D721Med (cell line): ENCODE data around the gene DZIP3.
"Not testable (repeated sequence)": the region's sequence is repeated elsewhere in the genome, so short reads cannot be mapped to it uniquely, and the experiment has no call there.

Experiments
- DNase-seq: peaks from one replicate; pipeline ENCODE4 v3.0.0; 2011; ENCODE audit warnings: low spot score; ENCODE audit not compliant: insufficient read length
- FAIRE-seq: peaks from 2 replicates; lab custom pipeline; 2011; peaks lifted over from hg19 to GRCh38; lab: Jason Lieb, UNC
- TF ChIP-seq, protein P1 (sequence below): IDR thresholded peaks from 2 replicates; pipeline ENCODE4 v1.5.1; 2012; ENCODE audit warnings: mild to moderate bottlenecking, control low read depth; ENCODE audit not compliant: insufficient read depth; ENCODE audit errors: missing control alignments

Gene DZIP3

DNA sequence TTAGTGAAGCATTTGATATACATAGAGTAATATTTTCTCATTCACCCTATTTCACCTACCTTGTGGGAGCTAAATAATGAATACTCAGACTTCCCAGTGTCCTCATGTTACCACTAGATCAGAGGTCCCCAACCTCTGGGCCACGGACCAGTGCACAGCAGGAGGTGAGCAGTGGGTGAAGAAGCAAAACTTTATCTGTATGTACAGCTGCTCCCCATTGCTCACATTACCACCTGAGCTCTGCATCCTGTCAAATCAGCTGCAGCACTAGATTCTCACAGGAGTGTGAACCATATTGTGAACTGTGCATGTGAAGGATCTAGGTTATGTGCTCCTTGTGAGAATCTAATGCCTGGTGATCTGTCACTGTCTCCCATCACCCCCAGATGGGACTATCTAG lies 88.3 kb downstream of the DZIP3 start:
- TF ChIP-seq, protein P1, sequence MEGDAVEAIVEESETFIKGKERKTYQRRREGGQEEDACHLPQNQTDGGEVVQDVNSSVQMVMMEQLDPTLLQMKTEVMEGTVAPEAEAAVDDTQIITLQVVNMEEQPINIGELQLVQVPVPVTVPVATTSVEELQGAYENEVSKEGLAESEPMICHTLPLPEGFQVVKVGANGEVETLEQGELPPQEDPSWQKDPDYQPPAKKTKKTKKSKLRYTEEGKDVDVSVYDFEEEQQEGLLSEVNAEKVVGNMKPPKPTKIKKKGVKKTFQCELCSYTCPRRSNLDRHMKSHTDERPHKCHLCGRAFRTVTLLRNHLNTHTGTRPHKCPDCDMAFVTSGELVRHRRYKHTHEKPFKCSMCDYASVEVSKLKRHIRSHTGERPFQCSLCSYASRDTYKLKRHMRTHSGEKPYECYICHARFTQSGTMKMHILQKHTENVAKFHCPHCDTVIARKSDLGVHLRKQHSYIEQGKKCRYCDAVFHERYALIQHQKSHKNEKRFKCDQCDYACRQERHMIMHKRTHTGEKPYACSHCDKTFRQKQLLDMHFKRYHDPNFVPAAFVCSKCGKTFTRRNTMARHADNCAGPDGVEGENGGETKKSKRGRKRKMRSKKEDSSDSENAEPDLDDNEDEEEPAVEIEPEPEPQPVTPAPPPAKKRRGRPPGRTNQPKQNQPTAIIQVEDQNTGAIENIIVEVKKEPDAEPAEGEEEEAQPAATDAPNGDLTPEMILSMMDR: no peak
- no peak for FAIRE-seq
- no peak for DNase-seq

DNA sequence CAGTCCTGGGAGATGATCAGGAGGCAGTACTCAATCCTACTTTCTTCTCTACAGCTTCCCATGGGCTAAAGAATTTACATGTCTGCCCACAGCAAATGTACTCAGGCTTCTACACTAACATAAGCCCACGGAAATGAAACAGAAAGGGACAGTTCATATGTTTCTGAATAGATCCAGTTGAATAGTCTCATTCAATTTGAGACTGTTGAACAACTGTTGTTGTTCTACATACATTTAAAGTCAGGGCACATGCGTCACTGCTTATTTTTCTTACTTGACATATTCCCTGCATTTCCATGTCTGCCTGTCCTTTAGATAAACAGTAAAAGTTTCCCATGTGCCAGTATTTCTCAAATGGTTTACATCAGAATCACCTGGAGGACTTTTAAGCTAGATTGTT lies 102.8 kb downstream of the DZIP3 start:
- FAIRE-seq, DNase-seq: not testable (repeated sequence)

DNA sequence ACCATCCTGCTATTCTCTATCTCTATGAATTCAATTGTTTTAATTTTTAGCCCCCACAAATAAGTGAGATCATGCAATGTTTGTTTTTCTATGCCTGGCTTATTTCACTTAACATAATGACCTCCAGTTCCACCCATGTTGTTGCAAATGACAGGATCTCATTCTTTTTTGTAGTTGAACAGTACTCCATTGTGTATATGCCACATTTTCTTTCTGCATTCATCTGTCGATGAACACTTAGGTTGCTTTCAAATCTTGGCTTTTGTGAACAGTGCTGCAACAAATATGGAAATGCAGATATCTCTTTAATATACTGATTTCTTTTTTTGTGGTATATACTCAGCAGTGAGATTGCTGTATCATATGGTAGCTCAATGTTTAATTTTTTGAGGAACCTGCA lies 108.9 kb downstream of the DZIP3 start:
- FAIRE-seq: no peak
- no peak for DNase-seq
- TF ChIP-seq, protein P1: no peak

DNA sequence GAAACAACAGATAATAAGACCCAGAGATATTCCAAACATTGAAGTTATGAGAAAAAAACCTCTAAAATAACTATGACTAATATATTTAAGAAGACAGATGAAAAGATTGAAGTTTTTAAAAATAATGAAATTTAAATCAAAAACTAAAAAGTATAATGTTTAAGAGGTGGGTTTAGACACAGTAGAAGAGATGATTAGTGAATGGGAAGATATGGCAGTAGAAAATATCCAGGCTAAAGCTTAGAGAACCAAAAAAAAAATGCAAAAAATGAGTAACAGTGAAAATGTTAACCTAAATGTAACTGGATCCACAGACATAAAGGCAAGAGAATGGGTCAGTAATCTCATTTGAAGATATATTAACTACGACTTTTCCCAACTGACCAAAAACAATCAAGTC lies 115.5 kb downstream of the DZIP3 start:
- FAIRE-seq (no peak), DNase-seq (no peak)
- TF ChIP-seq, protein P1: no peak

DNA sequence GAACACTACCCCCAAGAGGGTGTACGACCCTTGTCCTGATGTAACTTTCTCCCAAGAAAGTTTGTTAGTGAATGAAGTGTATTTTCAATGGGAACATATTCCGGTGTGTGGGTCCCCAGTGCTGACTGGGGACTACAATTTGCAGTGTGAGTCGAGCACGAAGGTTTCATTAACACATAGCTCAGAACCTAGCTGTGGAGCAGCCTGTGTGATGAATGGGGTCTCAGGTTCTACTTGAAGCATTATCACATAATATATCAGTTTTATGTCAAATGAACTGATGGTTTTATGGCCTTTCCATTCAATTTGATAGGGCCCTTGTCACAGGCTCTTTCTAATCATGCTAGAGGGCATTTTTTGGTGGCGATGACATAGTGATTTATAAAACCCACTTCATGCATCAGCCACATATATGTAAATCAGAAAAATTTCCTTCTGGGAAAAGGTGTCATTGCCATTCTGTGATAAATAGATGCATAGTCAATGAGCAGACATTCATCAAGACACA lies 123.5 kb downstream of the DZIP3 start:
- TF ChIP-seq, protein P1: no peak
- DNase-seq: no peak
- no peak for FAIRE-seq

DNA sequence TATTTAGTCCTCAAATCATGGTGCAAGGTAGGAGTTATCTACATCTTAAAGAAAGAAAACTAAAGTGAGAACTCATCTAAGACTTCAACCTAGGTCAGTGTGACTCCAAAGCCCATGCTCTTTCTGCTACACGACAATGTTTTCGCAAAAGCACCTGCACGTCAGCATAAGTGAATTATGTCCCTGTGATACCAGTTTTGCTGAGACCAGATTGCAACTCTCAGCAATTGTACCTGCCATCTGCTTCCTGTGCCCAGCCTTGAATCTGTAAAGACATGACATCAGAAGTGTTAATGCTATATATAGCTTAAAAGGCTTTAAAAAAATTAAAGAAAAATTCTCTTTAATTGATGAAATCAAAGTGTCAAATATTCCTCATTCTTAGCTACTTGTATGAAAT lies 124.3 kb downstream of the DZIP3 start:
- DNase-seq: no peak
- FAIRE-seq: no peak
- TF ChIP-seq, protein P1: no peak

DNA sequence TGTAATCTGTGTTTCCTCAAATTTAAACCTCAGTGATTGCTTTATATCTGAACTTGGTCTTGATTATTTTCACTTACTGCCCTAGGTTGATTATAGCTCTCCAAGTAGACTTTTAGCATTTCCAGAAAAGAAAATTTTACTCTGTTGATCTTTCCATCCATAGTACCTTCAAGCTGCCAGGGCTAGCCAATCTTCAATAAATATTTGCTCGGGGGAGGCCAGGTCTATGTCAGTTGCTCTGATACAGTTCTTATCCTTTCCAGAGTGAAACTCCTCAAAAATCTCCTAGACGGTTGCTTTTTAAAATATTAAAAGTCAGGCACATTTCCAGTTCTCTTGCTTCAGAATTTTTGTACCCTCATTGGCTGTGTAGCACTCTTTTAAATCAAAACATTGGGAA lies 128.9 kb downstream of the DZIP3 start:
- FAIRE-seq (no peak), DNase-seq (no peak)
- TF ChIP-seq, protein P1: no peak

DNA sequence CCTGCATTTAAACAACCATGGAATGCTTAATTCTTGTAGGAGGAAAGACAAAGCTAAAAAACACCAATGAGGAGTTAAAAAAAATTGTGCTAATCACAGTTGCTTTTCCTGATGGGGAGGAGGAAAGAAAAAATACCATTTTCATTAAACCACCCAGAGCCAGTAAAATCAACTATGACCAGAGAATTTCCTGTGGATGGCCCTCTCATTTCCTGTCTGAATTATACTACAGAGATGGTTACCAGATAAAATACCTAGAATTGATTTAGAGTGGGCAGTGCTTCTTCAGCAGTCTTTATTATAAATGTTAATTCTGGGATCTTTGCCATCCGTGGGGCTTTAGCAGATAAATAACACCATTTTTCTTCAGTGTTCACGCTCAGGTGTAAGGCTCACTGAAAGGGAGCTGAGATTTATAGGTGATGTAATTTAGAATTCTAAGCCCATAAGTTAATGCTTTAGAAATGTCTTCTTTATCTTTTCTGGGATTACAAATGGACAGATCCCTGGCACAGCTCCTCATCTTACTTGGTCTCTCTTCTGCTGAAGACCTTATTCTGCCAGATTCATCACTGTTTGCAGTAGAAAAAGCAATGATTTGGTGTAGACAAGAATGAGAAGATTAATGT lies 129.8 kb downstream of the DZIP3 start:
- DNase-seq: no peak
- TF ChIP-seq, protein P1: no peak
- no peak for FAIRE-seq
